HepG2 (cell line): ENCODE data around the gene YEATS4. TPM values are rescaled to one million over a fixed set of nuclear protein-coding genes. Genes with fewer than 3 reads are reported as not detected.

ENCODE experiments used
- AKNA ChIP-seq: sonication (generic); formaldehyde crosslinking; IDR thresholded peaks from 2 replicates; pipeline ENCODE4 v1.4.0; 2020; ENCODE audit warnings: missing genetic modification reagents, borderline replicate concordance
- ARID5B ChIP-seq: IDR thresholded peaks from 2 replicates; pipeline ENCODE4 v1.4.0; 2020; ENCODE audit warnings: mild to moderate bottlenecking, missing genetic modification reagents
- ASH2L ChIP-seq: fragments of 300-600, 200-600 bp; sonication (generic); IDR thresholded peaks from 2 replicates; pipeline ENCODE4 v1.7.0; 2017; ENCODE audit warnings: low read depth, mild to moderate bottlenecking, moderate library complexity, mixed read lengths, low read length; ENCODE audit not compliant: insufficient read length
- ATF2 ChIP-seq: sonication (generic); formaldehyde crosslinking; IDR thresholded peaks from 2 replicates; pipeline ENCODE4 v1.4.0; 2020; ENCODE audit warnings: missing genetic modification reagents
- GATA4 ChIP-seq: sonication (generic); IDR thresholded peaks from 2 replicates; pipeline ENCODE4 v1.6.1; 2016; ENCODE audit warnings: antibody characterized with exemption, low read depth, borderline replicate concordance
- MTF2 ChIP-seq: sonication (generic); formaldehyde crosslinking; IDR thresholded peaks from 2 replicates; pipeline ENCODE4 v1.5.0; 2020; ENCODE audit warnings: missing genetic modification reagents, borderline replicate concordance
- PRDM10 ChIP-seq: sonication (generic); formaldehyde crosslinking; IDR thresholded peaks from 2 replicates; pipeline ENCODE4 v1.4.0; 2020; ENCODE audit warnings: low read depth, missing genetic modification reagents
- RAD51 ChIP-seq: fragments of 450-650 bp; IDR thresholded peaks from 2 replicates; pipeline ENCODE4 v1.6.1; 2016; ENCODE audit warnings: borderline replicate concordance
- TARDBP ChIP-seq: sonication (generic); formaldehyde crosslinking; IDR thresholded peaks from 2 replicates; pipeline ENCODE4 v1.8.0; 2022; ENCODE audit warnings: mild to moderate bottlenecking, missing genetic modification reagents
- ZC3H4 ChIP-seq: sonication (generic); formaldehyde crosslinking; IDR thresholded peaks from 2 replicates; pipeline ENCODE4 v1.4.0; 2020; ENCODE audit warnings: missing genetic modification reagents, borderline replicate concordance
- ZNF652 ChIP-seq: IDR thresholded peaks from 2 replicates; pipeline ENCODE4 v1.6.1; 2016; ENCODE audit warnings: low read depth, borderline replicate concordance
- ZNF83 ChIP-seq: sonication (generic); formaldehyde crosslinking; IDR thresholded peaks from 2 replicates; pipeline ENCODE4 v1.4.0; 2020; ENCODE audit warnings: missing genetic modification reagents, mild to moderate bottlenecking, borderline replicate concordance
- polyA plus RNA-seq, 8 experiments: library from polyadenylated mRNA; depleted of rRNA in 3 of 8; stranded (reverse) in 7 of 8; unstranded in 1 of 8; fragments of >200 nt; fragmentation: Illumina TruSeq in 4 of 8; extraction: Trizol in 4 of 8; gene quantifications; 2 replicates each; pipeline versions ENCODE4 v1.2.1 to v1.2.3, GENCODE V29; 2011 to 2016; ENCODE audit warnings: low read depth in 4 of 8, missing spikeins in 1 of 8, mixed read lengths in 1 of 8; ENCODE audit not compliant: insufficient read depth in 1 of 8
- total RNA-seq, 5 experiments: library from RNA; depleted of rRNA; stranded (reverse); fragments of >200 nt; fragmentation: Illumina TruSeq; extraction: Trizol; gene quantifications; 2 replicates each; pipeline ENCODE4 v1.2.3, GENCODE V29; 2016; ENCODE audit warnings: low read depth in 1 of 5

The YEATS4 gene
- total and polyA plus RNA-seq, 2 of the 13 experiments (the other 11 are each of a cell fraction or from before 2014, with no cell fraction given) = 16.8 to 45.0 TPM

- no peak for TF ChIP-seq RAD51
- no peak for TF ChIP-seq ATF2
- TF ChIP-seq ZC3H4 (CRISPR knock-in tag) = no peak
- 0 out of 2 replicates have a peak, but pooled peaks have one; percentile 4 for TF ChIP-seq TARDBP (CRISPR knock-in tag)
- TF ChIP-seq GATA4 = no peak
- no peak for TF ChIP-seq ZNF83
- 0 out of 2 replicates have a peak, but pooled peaks have one; percentile 9 for TF ChIP-seq ARID5B (CRISPR knock-in tag)
- TF ChIP-seq MTF2 (CRISPR knock-in tag) = no peak
- peak; percentile 4 for TF ChIP-seq ASH2L
- no peak for TF ChIP-seq AKNA (CRISPR knock-in tag)
- no peak for TF ChIP-seq PRDM10 (CRISPR knock-in tag)
- no peak for TF ChIP-seq ZNF652 (CRISPR knock-in tag)
Observed at GRCh38 chr12:69337311-69338090, 22.0 kb upstream of the YEATS4 start (continued).
